ENCODE data around the gene ADM2. TPM values are rescaled to one million over a fixed set of nuclear protein-coding genes. Genes with fewer than 3 reads are reported as not detected.
"Not testable (repeated sequence)": the region's sequence is repeated elsewhere in the genome, so short reads cannot be mapped to it uniquely, and the experiment has no call there.

The ADM2 gene
- total RNA-seq, 1 donor from 2014 or later = 1.7 TPM

DNA sequence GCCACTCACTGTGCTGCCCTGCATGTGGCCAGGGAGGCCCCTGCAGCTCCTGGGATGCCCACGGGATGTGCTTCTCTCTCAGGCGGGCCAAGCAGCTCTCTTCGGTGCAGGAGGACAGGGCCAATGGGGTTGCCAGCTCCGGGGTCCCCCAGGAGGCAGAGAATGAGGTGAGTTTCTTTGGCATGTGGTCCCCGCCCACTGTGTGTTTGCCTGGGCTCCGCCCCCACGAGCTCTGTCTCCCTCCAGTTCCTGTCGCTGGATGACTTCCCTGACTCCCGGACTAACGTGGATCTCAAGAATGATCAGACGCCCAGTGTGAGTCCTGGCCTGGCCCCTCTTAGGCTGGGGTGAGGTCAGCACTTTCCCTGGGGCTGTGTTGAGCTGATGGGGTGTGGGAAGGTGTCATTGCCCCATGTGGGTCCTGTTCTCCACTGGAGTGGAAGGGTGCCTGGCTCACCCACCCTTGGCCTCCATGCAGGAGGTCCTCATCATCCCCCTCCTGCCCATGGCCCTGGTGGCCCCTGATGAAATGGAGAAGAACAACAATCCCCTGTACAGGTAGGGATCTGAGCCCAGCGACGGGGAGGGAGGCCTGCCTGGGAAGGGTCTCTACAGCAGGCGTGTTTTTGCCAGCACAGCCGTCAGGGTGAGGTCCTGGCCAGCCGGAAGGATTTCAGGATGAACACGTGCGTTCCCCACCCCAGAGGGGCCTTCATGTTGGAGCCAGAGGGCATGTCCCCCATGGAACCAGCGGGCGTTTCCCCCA lies 36.3 kb downstream of the ADM2 start:
- Mint-ChIP-seq H3K4me3 (no peak overlapping the region), H3K27ac (ENCODE audit: unreplicated experiment) (no peak overlapping the region), H3K9me3 (no peaks in the 10 kb centered on the region), H3K4me1 (no peaks in the 10 kb centered on the region), H3K36me3 (ENCODE audit: low read depth) (no peaks in the 10 kb centered on the region), H3K27me3 (ENCODE audit: low read depth) (no peaks in the 10 kb centered on the region)
- no peak for DNase-seq (ENCODE audit: low read depth, low spot score)
- no peak for TF ChIP-seq CTCF (conservative IDR thresholded peaks at IDR 0.05)

DNA sequence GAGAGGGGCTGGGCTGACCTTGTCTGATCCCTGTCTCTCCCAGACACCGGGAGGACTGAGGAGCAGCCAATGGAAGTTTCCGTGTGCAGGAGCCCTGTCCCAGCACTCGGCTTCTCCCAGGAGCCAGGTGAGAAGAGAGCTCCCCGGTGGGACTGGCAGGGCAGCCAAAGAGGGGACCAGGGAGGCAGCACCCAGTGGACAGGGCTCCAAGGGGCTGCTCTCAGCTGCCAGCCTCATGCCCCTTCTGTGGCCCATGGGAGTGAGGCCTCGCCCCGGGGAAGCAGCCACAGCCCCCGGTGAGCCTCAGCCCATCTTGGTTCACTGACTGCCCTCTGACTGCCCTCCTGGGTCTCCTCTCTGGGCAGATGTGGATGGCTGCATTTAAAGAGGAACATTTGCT lies 37.3 kb downstream of the ADM2 start:
- Mint-ChIP-seq H3K27ac (ENCODE audit: unreplicated experiment) (peak overlapping the region; percentile 43), H3K27me3 (ENCODE audit: low read depth) (no peaks in the 10 kb centered on the region), H3K4me1 (no peaks in the 10 kb centered on the region), H3K36me3 (ENCODE audit: low read depth) (no peaks in the 10 kb centered on the region), H3K9me3 (no peaks in the 10 kb centered on the region), H3K4me3 (no peak overlapping the region)
- TF ChIP-seq CTCF (conservative IDR thresholded peaks at IDR 0.05) = no peak
- no peak for DNase-seq (ENCODE audit: low read depth, low spot score)

DNA sequence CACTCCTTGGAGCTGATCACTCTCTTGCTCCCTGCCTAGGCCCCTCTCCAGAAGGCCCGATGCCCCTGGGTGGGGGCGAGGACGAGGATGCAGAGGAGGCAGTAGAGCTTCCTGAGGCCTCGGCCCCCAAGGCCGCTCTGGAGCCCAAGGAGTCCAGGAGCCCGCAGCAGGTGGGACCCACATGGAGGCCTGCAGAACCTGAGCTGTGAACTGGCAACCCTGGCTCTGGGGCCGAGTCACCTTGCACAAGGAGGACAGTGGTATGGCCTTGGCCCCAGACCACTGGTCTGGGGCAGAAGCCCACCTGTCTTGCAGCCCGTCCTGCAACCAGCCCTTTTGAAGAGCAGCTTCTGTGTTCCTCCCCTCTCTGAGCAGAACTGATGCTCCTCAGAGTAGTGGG lies 37.8 kb downstream of the ADM2 start:
- Mint-ChIP-seq H3K4me1 (no peaks in the 10 kb centered on the region), H3K9me3 (no peaks in the 10 kb centered on the region), H3K36me3 (ENCODE audit: low read depth) (no peaks in the 10 kb centered on the region), H3K27ac (ENCODE audit: unreplicated experiment) (no peak overlapping the region), H3K4me3 (no peak overlapping the region), H3K27me3 (ENCODE audit: low read depth) (no peaks in the 10 kb centered on the region)
- DNase-seq (ENCODE audit: low read depth, low spot score) = no peak
- TF ChIP-seq CTCF (conservative IDR thresholded peaks at IDR 0.05) = no peak

DNA sequence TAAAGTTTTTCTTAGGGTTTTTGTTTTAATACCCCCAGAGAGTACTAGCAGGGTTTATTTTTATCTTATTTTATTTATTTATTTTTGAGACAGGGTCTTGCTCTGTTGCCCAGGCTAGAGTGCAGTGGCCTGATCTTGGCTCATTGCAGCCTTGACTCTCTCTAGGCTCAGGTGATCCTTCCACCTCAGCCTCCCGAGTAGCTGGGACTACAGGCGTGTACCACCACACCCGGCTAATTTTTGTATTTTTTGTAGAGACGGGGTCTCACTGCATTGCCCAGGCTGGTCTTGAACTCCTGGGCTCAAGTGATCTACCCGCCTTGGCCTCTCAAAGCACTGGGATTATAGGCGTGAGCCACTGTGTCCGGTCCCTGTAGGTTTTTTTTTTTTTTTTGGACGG lies 38.8 kb downstream of the ADM2 start:
- not testable (repeated sequence) for H3K4me1 Mint-ChIP-seq; H3K27me3 Mint-ChIP-seq (ENCODE audit: low read depth); H3K9me3 Mint-ChIP-seq; DNase-seq (ENCODE audit: low read depth, low spot score); H3K36me3 Mint-ChIP-seq (ENCODE audit: low read depth); H3K27ac Mint-ChIP-seq (ENCODE audit: unreplicated experiment)
- H3K4me3 Mint-ChIP-seq = peak overlapping the region; percentile 59

- H3K27ac Mint-ChIP-seq (ENCODE audit: unreplicated experiment) = no peak overlapping the region
- no peak for TF ChIP-seq CTCF (conservative IDR thresholded peaks at IDR 0.05)
- no peaks in the 10 kb centered on the region for H3K9me3 Mint-ChIP-seq
- H3K4me1 Mint-ChIP-seq = peaks cover 6% of the 10 kb centered on the region
- peaks cover 5% of the 10 kb centered on the region for H3K27me3 Mint-ChIP-seq (ENCODE audit: low read depth)
- H3K4me3 Mint-ChIP-seq = no peak overlapping the region
- no peak for DNase-seq (ENCODE audit: low read depth, low spot score)
- peaks cover 4% of the 10 kb centered on the region for H3K36me3 Mint-ChIP-seq (ENCODE audit: low read depth)
Measured at GRCh38 chr22:50520826-50521453, 39.6 kb downstream of the ADM2 start.

DNA sequence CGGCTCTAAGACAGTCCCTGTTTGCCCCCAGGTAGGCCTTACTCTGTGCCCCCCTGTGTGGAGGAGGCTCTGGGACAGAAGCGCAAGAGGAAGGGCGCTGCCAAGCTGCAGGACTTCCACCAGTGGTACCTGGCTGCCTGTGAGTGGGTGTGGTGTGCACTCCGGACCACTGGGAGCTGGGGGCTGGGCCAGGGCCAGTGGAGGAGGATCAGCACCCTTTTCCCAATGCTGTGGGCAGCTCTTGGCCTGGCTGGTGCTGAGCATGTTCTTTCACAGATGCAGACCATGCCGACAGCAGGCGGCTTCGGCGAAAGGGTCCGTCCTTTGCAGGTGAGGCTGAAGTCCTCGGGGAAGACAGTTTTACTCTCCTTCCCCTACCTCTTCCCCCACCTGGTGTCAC lies 40.4 kb downstream of the ADM2 start:
- peaks cover 4% of the 10 kb centered on the region for H3K36me3 Mint-ChIP-seq (ENCODE audit: low read depth)
- H3K4me3 Mint-ChIP-seq = no peak overlapping the region
- DNase-seq (ENCODE audit: low read depth, low spot score) = no peak
- peaks cover 6% of the 10 kb centered on the region for H3K27me3 Mint-ChIP-seq (ENCODE audit: low read depth)
- no peaks in the 10 kb centered on the region for H3K9me3 Mint-ChIP-seq
- H3K27ac Mint-ChIP-seq (ENCODE audit: unreplicated experiment) = no peak overlapping the region
- peaks cover 6% of the 10 kb centered on the region for H3K4me1 Mint-ChIP-seq
- no peak for TF ChIP-seq CTCF (conservative IDR thresholded peaks at IDR 0.05)

All from neural crest cell (in vitro differentiated cells).